ENCODE measurements around the gene OSBP. TPM values are rescaled to one million over a fixed set of nuclear protein-coding genes. Genes with fewer than 3 reads are reported as not detected.

OSBP gene
- total and polyA plus RNA-seq, 2 experiments from 2014 or later: 11.0 to 39.3 TPM

DNA sequence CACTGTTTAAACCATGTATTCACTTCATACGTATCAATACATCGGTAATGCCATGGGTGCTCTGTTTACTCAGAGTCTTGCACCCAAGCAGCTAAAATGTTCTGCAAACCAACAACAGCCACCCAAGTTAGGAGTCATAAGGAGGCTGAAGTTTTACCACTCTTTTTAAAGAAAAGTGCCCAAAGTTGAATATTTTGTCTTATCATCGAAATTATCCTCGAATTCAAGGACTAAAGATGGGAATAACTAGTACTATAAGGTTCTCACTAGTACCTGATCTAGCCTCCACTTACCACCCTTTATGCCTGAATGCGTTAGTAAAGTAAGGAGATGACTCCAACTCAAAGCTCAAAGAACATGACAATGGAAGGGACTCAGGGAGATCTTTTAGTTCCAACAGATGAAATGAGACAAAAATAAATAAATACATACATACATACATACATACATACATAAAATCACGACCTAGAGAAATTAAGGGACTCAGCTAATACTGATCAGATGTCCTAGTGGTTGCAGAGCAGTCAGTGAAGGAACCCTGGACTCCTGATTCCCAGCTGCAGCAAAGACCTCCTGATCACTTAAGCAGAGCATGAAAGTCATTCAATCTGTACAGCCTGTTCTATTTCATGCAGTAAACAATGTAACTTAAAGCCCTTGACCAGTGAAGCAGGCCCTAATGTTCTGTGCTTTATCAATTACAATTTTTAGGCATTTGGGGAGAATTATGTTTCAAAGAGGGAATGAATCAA, 7.7 kb downstream of the OSBP start:
- Histone ChIP-seq H4K20me1 (replicated peaks; ENCODE audit: insufficient read depth) (peaks cover 27% of the 10 kb centered on the region), H3K9me2 (ENCODE audit: insufficient read depth) (no peaks in the 10 kb centered on the region), H3K4me1 (ENCODE audit: insufficient read depth) (no peaks in the 10 kb centered on the region), H3F3A (replicated peaks; ENCODE audit: low read depth) (no peaks in the 10 kb centered on the region), H3K79me2 (replicated peaks; ENCODE audit: insufficient read depth) (peaks cover 43% of the 10 kb centered on the region), H3K4me2 (no peak overlapping the region), H3K36me3 (ENCODE audit: insufficient read depth) (peaks cover 44% of the 10 kb centered on the region), H3K27ac (ENCODE audit: low read depth) (no peak overlapping the region), H3K4me3 (no peak overlapping the region), H3K27me3 (ENCODE audit: insufficient read depth) (no peaks in the 10 kb centered on the region), H2AFZ (no peak overlapping the region)
- TF ChIP-seq JUNB (IDR thresholded peaks at IDR 0.05; ENCODE audit: unreplicated experiment) (no peak), ZNF114 (CRISPR knock-in tag; IDR thresholded peaks at IDR 0.05) (no peak), REST (IDR thresholded peaks at IDR 0.05; ENCODE audit: unreplicated experiment) (no peak), CREB1 (CRISPR knock-in tag; IDR thresholded peaks at IDR 0.05; ENCODE audit: low read depth) (no peak), NANOG (IDR thresholded peaks at IDR 0.05; ENCODE audit: borderline replicate concordance) (no peak), ZNF331 (CRISPR knock-in tag; IDR thresholded peaks at IDR 0.05; ENCODE audit: low read depth) (no peak), ETS1 (IDR thresholded peaks at IDR 0.05) (no peak), EZH2 (IDR thresholded peaks at IDR 0.05; ENCODE audit: low read depth, unreplicated experiment) (no peak), STAT1 (IDR thresholded peaks at IDR 0.05; ENCODE audit: unreplicated experiment) (no peak)
- TF ChIP-seq, protein P1, sequence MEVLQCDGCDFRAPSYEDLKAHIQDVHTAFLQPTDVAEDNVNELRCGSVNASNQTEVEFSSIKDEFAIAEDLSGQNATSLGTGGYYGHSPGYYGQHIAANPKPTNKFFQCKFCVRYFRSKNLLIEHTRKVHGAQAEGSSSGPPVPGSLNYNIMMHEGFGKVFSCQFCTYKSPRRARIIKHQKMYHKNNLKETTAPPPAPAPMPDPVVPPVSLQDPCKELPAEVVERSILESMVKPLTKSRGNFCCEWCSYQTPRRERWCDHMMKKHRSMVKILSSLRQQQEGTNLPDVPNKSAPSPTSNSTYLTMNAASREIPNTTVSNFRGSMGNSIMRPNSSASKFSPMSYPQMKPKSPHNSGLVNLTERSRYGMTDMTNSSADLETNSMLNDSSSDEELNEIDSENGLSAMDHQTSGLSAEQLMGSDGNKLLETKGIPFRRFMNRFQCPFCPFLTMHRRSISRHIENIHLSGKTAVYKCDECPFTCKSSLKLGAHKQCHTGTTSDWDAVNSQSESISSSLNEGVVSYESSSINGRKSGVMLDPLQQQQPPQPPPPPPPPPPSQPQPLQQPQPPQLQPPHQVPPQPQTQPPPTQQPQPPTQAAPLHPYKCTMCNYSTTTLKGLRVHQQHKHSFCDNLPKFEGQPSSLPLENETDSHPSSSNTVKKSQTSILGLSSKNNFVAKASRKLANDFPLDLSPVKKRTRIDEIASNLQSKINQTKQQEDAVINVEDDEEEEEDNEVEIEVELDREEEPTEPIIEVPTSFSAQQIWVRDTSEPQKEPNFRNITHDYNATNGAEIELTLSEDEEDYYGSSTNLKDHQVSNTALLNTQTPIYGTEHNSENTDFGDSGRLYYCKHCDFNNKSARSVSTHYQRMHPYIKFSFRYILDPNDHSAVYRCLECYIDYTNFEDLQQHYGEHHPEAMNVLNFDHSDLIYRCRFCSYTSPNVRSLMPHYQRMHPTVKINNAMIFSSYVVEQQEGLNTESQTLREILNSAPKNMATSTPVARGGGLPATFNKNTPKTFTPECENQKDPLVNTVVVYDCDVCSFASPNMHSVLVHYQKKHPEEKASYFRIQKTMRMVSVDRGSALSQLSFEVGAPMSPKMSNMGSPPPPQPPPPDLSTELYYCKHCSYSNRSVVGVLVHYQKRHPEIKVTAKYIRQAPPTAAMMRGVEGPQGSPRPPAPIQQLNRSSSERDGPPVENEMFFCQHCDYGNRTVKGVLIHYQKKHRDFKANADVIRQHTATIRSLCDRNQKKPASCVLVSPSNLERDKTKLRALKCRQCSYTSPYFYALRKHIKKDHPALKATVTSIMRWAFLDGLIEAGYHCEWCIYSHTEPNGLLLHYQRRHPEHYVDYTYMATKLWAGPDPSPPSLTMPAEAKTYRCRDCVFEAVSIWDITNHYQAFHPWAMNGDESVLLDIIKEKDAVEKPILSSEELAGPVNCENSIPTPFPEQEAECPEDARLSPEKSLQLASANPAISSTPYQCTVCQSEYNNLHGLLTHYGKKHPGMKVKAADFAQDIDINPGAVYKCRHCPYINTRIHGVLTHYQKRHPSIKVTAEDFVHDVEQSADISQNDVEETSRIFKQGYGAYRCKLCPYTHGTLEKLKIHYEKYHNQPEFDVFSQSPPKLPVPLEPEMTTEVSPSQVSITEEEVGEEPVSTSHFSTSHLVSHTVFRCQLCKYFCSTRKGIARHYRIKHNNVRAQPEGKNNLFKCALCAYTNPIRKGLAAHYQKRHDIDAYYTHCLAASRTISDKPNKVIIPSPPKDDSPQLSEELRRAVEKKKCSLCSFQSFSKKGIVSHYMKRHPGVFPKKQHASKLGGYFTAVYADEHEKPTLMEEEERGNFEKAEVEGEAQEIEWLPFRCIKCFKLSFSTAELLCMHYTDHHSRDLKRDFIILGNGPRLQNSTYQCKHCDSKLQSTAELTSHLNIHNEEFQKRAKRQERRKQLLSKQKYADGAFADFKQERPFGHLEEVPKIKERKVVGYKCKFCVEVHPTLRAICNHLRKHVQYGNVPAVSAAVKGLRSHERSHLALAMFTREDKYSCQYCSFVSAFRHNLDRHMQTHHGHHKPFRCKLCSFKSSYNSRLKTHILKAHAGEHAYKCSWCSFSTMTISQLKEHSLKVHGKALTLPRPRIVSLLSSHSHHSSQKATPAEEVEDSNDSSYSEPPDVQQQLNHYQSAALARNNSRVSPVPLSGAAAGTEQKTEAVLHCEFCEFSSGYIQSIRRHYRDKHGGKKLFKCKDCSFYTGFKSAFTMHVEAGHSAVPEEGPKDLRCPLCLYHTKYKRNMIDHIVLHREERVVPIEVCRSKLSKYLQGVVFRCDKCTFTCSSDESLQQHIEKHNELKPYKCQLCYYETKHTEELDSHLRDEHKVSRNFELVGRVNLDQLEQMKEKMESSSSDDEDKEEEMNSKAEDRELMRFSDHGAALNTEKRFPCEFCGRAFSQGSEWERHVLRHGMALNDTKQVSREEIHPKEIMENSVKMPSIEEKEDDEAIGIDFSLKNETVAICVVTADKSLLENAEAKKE (CRISPR knock-in tag; IDR thresholded peaks at IDR 0.05): no peak
- TF ChIP-seq, protein P2, sequence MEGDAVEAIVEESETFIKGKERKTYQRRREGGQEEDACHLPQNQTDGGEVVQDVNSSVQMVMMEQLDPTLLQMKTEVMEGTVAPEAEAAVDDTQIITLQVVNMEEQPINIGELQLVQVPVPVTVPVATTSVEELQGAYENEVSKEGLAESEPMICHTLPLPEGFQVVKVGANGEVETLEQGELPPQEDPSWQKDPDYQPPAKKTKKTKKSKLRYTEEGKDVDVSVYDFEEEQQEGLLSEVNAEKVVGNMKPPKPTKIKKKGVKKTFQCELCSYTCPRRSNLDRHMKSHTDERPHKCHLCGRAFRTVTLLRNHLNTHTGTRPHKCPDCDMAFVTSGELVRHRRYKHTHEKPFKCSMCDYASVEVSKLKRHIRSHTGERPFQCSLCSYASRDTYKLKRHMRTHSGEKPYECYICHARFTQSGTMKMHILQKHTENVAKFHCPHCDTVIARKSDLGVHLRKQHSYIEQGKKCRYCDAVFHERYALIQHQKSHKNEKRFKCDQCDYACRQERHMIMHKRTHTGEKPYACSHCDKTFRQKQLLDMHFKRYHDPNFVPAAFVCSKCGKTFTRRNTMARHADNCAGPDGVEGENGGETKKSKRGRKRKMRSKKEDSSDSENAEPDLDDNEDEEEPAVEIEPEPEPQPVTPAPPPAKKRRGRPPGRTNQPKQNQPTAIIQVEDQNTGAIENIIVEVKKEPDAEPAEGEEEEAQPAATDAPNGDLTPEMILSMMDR (conservative IDR thresholded peaks at IDR 0.05; ENCODE audit: low read depth in 2 of 2): no peak
- H3K27ac Mint-ChIP-seq: no peak overlapping the region
- H3K9me3 Mint-ChIP-seq: no peaks in the 10 kb centered on the region
- H3K36me3 Mint-ChIP-seq (ENCODE audit: low read depth): peaks cover 54% of the 10 kb centered on the region
- DNase-seq (ENCODE audit: low spot score) (no peak), ATAC-seq (no peak)
- H3K27me3 Mint-ChIP-seq (ENCODE audit: insufficient read depth, low read depth, poor library complexity): no peaks in the 10 kb centered on the region
- H3K4me1 Mint-ChIP-seq: peaks cover 5% of the 10 kb centered on the region; the same call in 2 of the 3 replicates
- no peak overlapping the region for H3K4me3 Mint-ChIP-seq
